ENCODE data around the gene CCDC30.

The CCDC30 gene

GRCh38 chr1:42439940-42440339 is 23.1 kb upstream of the CCDC30 start:
- H3K4me3 ChIP-seq (ENCODE audit: low read depth, low read length): no peak overlapping the region
- TF ChIP-seq POLR2A (IDR thresholded peaks at IDR 0.05; ENCODE audit: extremely low read depth, insufficient read length) (no peak), MAX (IDR thresholded peaks at IDR 0.05; ENCODE audit: low read depth, low read length) (no peak), CTCF (IDR thresholded peaks at IDR 0.05; ENCODE audit: low read depth, low read length) (no peak), MYC (IDR thresholded peaks at IDR 0.05; ENCODE audit: low read depth, low read length) (no peak)
- no peak for DNase-seq (ENCODE audit: low read depth)

- TF ChIP-seq CTCF (IDR thresholded peaks at IDR 0.05; ENCODE audit: low read depth, low read length) (no peak), MAX (IDR thresholded peaks at IDR 0.05; ENCODE audit: low read depth, low read length) (no peak), MYC (IDR thresholded peaks at IDR 0.05; ENCODE audit: low read depth, low read length) (no peak), POLR2A (IDR thresholded peaks at IDR 0.05; ENCODE audit: extremely low read depth, insufficient read length) (no peak)
- peak; percentile 23 for DNase-seq (ENCODE audit: low read depth)
- H3K4me3 ChIP-seq (ENCODE audit: low read depth, low read length): no peak overlapping the region
Observed at GRCh38 chr1:42442662-42443061, 20.4 kb upstream of the CCDC30 start.

- H3K4me3 ChIP-seq (ENCODE audit: low read depth, low read length): no peak overlapping the region
- TF ChIP-seq POLR2A (IDR thresholded peaks at IDR 0.05; ENCODE audit: extremely low read depth, insufficient read length): no peak
- no peak for TF ChIP-seq MYC (IDR thresholded peaks at IDR 0.05; ENCODE audit: low read depth, low read length)
- DNase-seq (ENCODE audit: low read depth): peak; percentile 17
Observed at GRCh38 chr1:42449256-42449655, 13.8 kb upstream of the CCDC30 start.

- H3K4me3 ChIP-seq (ENCODE audit: low read depth, low read length): no peak overlapping the region
- no peak for DNase-seq (ENCODE audit: low read depth)
- TF ChIP-seq POLR2A (IDR thresholded peaks at IDR 0.05; ENCODE audit: extremely low read depth, insufficient read length) (no peak), MYC (IDR thresholded peaks at IDR 0.05; ENCODE audit: low read depth, low read length) (no peak), CTCF (IDR thresholded peaks at IDR 0.05; ENCODE audit: low read depth, low read length) (no peak), MAX (IDR thresholded peaks at IDR 0.05; ENCODE audit: low read depth, low read length) (no peak)
Observed at GRCh38 chr1:42450061-42450460, 13.0 kb upstream of the CCDC30 start.

GRCh38 chr1:42453386-42453785 is 9.7 kb upstream of the CCDC30 start:
- TF ChIP-seq CTCF (IDR thresholded peaks at IDR 0.05; ENCODE audit: low read depth, low read length) (no peak), MAX (IDR thresholded peaks at IDR 0.05; ENCODE audit: low read depth, low read length) (no peak), MYC (IDR thresholded peaks at IDR 0.05; ENCODE audit: low read depth, low read length) (no peak), POLR2A (IDR thresholded peaks at IDR 0.05; ENCODE audit: extremely low read depth, insufficient read length) (no peak)
- H3K4me3 ChIP-seq (ENCODE audit: low read depth, low read length): no peak overlapping the region
- no peak for DNase-seq (ENCODE audit: low read depth)

GRCh38 chr1:42454403-42454802 is 8.7 kb upstream of the CCDC30 start:
- H3K4me3 ChIP-seq (ENCODE audit: low read depth, low read length): no peak overlapping the region
- DNase-seq (ENCODE audit: low read depth): no peak
- TF ChIP-seq POLR2A (IDR thresholded peaks at IDR 0.05; ENCODE audit: extremely low read depth, insufficient read length) (no peak), MYC (IDR thresholded peaks at IDR 0.05; ENCODE audit: low read depth, low read length) (no peak), CTCF (IDR thresholded peaks at IDR 0.05; ENCODE audit: low read depth, low read length) (no peak), MAX (IDR thresholded peaks at IDR 0.05; ENCODE audit: low read depth, low read length) (no peak)
